Stimulated activated CD8-positive, alpha-beta memory T cell treated with anti-CD3 and anti-CD28 coated beads, Interleukin-2, amount 100 ng/mL, for 1 hour (primary cell): ENCODE measurements around the gene MAP4K4.
"Not testable (repeated sequence)": the region's sequence is repeated elsewhere in the genome, so short reads cannot be mapped to it uniquely, and the experiment has no call there.

Experiments used
- DNase-seq, 2 donors: peaks; one replicate each; pipeline ENCODE4 v3.0.0-alpha.2; 2020; ENCODE audit warnings: low read depth in 2 of 2

MAP4K4 gene

DNA sequence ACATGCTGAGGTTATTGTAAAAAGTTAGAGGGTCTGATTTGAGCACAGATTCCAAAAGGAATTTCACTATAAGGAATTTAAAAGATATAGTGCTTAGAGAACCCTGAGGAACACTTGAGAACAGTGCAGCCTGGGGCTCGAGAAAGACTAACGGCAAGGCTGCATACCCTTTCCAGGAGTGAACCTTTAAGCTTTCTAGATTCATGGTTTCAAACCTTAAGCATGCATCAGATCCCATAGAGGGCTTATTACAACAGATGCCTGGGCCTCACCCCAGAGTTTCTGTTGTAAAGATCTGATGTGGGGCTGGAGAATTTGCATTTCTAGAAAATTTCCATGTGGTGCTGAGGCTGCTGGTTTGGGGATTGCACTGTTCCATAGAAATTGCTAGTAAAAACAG lies 203.7 kb downstream of the MAP4K4 start:
- no peak for DNase-seq

DNA sequence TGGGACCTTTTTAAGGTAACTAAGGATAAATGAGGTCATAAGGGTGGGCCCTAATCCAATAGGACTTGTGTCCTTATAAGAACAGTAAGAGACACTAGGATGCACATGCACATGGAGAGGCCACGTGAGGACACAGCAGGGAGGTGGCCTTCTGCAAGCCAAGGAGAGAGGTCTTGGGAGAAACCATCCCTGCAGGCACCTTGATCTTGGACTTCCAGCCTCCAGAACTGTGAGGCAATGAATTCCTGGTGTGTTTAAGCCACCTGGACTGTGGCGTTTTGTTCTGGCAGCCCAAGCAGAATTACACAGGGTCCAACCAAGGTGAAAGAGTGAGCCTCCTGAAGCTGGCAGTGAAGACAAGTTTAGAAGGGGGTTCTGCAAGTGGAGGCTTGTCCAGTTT lies 204.7 kb downstream of the MAP4K4 start:
- DNase-seq = no peak

DNA sequence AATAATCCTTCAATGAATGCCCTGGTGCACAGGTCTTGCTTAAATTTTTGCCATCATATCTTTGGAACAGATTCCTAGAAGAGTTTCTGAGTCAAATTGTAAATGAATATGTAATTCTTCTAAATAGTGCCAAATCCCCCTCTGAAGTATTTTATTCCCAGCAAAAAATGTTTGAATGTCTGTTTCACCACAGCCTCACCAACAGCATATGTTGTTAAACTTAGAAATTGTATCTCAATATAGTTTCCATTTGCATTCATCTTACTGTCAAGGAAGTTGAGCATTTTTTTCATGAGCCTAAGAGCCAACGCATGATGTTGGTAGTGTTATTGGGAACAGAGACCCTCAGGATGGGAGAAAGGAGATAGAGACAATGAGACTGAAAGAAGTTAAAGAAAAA lies 207.4 kb downstream of the MAP4K4 start:
- DNase-seq = no peak

DNA sequence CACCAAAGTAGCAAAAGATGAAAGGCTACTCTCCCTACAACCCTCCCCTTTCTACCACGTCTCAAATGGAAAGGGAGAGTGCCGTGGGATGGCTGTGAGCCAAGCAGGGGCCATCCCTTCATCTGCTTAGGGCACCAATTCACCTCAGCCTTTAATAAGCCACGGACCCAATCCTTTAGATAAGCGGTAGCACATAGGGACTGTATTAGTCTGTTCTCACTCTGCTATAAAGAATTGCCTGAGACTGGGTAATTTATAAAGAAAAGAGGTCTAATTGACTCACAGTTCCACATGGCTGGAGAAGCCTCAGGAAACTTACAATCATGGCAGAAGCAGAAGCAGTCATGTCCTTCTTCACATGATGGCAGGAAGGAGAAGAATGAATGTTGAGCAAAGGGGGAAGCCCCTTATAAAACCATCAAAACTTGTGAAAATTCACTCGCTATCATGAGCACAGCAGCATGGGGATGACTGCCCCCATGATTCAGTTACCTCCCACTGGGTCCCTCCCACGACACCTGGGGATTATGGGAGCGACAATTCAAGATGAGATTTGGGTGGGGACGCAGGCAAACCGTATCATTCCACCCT lies 208.3 kb downstream of the MAP4K4 start:
- DNase-seq = no peak

DNA sequence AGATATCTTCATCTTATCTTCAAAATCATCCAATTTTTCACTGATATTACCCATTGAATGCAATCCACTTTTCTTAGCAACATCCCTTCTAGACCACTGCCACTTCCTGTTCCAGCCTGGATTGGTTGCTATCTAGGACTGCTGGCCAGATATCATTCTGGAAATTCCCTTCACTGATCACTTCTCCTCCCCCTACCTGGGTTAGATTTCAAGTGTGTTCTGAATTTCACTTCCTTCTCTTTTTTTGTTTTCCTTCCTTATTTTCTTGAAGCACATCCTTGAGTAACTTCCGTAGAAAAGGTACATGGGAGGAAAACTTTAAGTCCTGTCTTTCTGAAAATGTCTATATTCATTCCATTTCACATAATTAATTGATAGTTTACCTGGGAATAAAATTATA lies 212.3 kb downstream of the MAP4K4 start:
- DNase-seq = no peak

DNA sequence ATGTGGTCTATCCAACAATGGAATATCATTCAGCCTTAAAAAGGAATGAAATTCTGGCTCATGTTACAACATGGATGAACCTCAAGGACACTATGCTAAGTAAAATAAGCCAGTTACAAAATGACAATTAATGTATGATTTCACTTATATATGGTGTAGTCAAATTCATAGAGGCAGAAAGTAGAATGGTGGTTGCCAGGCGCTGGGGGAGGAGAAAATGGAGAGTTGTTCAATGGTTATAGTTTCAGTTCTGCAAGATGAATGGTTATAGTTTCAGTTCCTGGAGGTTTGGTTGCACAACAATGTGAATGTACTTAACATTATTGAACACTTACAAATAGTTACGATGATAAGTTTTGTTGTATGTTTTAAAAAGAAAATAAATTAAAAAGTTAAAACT lies 215.0 kb downstream of the MAP4K4 start:
- DNase-seq = no peak

DNA sequence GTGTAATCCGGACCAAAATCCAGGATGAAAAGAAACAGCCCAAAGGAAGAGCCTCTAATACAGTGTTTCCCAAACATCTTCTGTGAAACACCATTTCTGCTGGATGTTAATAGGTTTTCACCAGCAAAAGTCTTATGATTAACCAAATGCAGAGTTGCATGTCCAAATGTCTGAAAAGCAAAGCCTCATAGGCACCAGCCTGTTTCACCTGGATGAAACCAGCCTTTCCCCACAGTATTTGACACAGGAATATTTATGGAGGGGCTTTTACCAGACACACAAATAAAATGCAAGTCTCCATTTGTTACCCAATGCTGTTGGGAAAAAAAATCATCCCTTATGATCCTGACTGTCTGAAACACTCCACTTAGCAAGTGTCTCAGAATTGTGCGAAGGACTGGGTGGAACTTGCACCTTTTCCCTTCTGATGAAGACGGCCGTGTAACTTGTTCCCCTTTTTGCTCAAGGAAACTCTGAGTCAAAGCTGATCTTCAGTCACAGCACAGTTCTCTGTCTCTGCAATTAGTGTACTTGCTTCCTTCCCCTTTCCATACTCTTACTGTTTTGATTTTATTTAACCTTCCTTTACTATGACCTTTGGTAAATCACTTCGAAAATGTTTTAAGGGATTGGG lies 223.9 kb downstream of the MAP4K4 start:
- DNase-seq = no peak

DNA sequence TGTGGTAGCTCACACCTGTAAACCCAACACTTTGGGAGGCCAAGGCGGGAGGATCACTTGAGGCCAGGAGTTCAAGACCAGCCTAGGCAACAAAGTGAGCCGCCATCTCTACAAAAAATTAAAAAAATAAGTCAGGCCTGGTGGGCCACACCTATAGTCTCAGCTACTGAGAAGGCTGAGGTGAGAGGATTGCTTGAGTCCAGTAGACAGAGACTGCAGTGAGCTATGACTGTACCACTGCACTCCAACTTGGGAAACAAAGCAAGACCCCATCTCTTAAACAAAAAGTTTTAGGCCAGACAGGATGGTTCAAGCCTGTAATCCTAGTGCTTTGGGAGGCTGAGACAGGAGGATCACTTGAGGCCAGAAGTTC lies 224.4 kb downstream of the MAP4K4 start:
- no peak for DNase-seq

DNA sequence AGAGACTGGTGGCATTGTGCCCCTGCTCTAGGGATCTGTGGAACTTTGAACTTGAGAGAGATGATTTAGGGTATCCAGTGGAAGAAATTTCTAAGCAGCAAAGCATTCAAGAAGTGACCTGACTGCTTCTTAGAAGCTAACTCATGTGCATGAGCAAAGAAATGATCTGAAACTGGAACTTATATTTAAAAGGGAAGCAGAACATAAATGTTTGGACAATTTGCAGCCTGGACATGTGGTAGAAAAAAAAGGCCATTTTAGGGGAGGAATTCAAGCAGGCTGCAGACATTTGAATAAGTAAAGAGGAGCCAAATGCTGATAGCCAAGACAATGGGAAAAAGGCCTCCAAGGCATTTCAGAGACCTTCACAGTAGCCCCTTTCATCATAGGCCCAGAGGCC lies 226.8 kb downstream of the MAP4K4 start:
- not testable (repeated sequence) for DNase-seq

DNA sequence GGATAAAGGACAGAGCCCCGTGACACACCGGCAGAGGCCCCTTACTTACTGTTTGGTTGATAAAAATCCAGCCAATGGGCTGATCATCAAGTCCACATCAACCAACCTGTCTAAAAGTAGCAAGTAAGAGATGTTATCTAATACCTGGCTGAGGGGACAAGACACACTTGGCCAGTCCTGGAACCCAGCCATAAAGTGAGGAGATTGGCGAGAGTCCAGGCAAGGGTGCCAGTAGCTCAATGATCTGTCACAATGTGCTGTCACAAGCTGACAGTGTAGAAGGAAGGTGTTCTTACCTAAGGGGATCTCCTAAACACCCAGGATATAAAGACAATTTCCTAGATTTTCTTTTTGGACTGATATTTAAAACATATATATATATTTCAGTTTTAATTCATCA lies 232.5 kb downstream of the MAP4K4 start:
- DNase-seq = no peak

DNA sequence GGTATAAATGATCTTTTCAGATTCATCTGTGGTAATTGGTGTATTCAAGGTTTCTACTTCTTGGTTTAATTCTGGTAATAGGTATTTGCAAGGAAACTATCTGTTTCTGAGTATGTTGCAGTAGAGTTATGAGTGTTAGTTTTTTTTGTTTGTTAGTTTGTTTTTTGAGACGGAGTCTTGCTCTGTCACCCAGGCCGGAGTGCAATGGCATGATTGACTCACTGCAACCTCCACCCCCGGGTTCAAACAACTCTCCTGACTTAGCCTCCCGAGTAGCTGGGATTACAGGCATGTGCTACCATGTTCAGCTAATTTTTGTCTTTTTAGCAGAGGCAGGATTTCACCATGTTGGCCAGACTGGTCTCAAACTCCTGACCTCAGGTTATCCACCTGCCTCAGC lies 233.3 kb downstream of the MAP4K4 start:
- no peak for DNase-seq

DNA sequence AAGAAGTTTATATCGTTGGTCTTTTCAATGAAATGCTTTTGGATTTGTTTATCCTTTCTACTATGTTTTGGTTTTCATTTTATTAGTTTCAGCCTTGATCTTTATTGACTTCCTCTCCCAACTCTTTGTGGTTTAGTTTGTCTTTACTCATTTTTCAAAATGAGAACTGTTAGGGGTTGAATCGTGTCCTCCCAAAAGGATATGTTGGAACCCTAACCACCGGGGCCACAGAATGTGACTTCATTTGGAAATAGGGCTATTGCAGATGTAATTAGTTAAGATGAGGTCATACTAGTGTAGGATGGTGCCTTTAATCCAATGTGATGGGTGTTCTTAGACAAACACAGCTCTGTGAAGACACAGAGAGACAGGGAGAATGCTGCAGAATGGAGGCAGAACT lies 233.9 kb downstream of the MAP4K4 start:
- DNase-seq = no peak

DNA sequence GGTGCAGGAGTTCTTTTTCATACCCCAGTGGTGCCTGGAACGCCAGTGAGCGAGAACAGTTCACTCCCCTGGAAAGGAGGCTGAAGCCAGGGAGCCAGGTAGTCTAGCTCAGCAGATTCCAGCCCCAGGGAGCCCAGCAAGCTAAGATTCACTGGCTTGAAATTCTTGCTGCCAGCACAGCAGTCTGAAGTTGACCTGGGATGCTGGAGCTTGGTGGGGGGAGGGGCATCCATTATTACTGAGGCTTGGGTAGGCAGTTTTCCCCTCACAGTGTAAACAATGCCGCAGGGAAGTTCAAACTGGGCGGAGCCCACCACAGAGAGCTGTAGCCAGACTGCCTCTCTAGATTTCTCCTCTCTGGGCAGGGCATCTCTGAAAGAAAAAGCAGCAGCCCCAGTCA lies 238.3 kb downstream of the MAP4K4 start:
- DNase-seq = not testable (repeated sequence)

DNA sequence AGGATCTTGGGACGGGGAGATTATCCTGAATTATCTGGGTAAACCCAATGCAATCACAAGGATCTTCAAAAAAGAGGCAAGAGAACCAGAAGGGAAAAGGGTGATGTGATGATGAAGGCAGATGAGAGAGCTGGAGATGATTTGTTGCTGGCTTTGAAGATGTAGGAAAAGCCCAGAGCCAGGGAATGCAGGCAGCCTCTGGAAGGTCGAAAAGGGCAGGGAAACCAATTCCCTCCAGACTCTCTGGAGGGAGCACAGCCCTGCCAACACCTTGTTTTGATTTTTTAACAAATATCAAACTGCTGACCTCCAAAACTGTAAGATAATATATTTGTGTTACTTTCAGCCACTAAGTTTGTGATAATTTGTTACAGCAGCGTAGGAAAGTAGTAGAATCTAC lies 245.3 kb downstream of the MAP4K4 start:
- no peak for DNase-seq
